PC-3 (cell line): ENCODE measurements around the gene SPAG7.

ENCODE experiments used
- EZH2 ChIP-seq: fragments of 300-600 bp; sonication (generic); IDR thresholded peaks from one replicate; pipeline ENCODE4 v1.6.1; 2017; ENCODE audit warnings: antibody characterized with exemption, mild to moderate bottlenecking, low read length; ENCODE audit not compliant: unreplicated experiment
- TF ChIP-seq, protein P1 (sequence below): fragments of 300-600 bp; sonication (generic); conservative IDR thresholded peaks from 2 replicates; pipeline ENCODE4 v1.5.1; 2017; ENCODE audit warnings: antibody characterized with exemption, low read depth, mild to moderate bottlenecking, low read length

DNA sequence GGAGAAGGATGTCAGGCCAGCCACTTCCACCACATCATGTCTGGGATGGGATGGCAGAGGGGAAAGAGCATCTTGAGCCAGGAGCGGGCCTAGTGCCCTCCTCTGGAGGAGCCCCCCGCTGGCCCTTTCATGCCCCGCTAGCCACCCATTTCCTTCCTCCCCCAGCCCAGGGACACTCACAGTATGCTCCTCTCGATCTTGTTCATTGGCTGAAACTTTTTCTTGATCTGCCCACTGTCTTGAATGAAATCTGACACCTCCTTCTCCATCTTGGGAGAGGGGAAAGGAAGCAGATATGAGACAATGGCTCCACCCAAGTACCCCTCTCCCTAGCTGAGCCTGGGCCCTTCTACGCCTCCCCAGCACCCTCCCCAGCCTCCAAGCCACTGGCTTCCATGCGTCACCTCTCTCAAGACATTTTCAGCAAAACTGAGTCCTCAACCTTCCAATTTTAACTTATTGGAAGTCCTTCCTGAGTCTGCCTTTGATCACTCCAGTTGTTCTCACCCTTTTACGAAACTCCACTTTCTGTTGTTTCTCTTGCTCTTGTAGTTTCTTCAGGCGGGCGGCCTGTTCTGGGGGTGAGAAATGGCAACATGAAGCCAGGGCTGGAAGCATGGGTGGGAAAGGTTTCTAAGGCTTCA lies 7.2 kb downstream of the SPAG7 start:
- TF ChIP-seq, protein P1, sequence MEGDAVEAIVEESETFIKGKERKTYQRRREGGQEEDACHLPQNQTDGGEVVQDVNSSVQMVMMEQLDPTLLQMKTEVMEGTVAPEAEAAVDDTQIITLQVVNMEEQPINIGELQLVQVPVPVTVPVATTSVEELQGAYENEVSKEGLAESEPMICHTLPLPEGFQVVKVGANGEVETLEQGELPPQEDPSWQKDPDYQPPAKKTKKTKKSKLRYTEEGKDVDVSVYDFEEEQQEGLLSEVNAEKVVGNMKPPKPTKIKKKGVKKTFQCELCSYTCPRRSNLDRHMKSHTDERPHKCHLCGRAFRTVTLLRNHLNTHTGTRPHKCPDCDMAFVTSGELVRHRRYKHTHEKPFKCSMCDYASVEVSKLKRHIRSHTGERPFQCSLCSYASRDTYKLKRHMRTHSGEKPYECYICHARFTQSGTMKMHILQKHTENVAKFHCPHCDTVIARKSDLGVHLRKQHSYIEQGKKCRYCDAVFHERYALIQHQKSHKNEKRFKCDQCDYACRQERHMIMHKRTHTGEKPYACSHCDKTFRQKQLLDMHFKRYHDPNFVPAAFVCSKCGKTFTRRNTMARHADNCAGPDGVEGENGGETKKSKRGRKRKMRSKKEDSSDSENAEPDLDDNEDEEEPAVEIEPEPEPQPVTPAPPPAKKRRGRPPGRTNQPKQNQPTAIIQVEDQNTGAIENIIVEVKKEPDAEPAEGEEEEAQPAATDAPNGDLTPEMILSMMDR: no peak
- no peak for TF ChIP-seq EZH2
